Mesenchymal stem cell (in vitro differentiated cells and primary cell): Measurements from ENCODE around the gene KCTD1. TPM values are rescaled to one million over a fixed set of nuclear protein-coding genes. Genes with fewer than 3 reads are reported as not detected.

ENCODE experiments used
- small RNA-seq: library from polyadenylated mRNA; stranded (forward); fragments of <200 nt; extraction: miRNeasy Mini kit (QIAGEN cat#:217004); gene quantifications from one replicate; pipeline ENCODE3, GENCODE V24; 2013; ENCODE audit warnings: low read depth

KCTD1 gene

Small RNAs within 50 kb of the gene (small RNA-seq; reads per million reads assigned to genes)
- not detected for gene MIR8057
